ENCODE data around the gene FCMR. TPM values are rescaled to one million over a fixed set of nuclear protein-coding genes. Genes with fewer than 3 reads are reported as not detected.
A peak's percentile ranks its signal among the peaks of the same experiment; 100 is the strongest.

FCMR gene
- total RNA-seq, 3 donors from 2014 or later: 1.6 to 5.6 (median 4.6) TPM

- H3K4me3 ChIP-seq: no peak overlapping the region
- ATAC-seq: peak; percentile 33
- peaks cover 6% of the 10 kb centered on the region for H3K4me1 ChIP-seq (ENCODE audit: low read depth)
- DNase-seq: peak; percentile 60 to 71 (median 66)
- H3K9me3 ChIP-seq: no peaks in the 10 kb centered on the region
- no peak for TF ChIP-seq CTCF (IDR thresholded peaks at IDR 0.05)
- H3K36me3 ChIP-seq (ENCODE audit: low read depth): peaks cover 6% of the 10 kb centered on the region
- intact Hi-C loops (cut with DNase I, micrococcal nuclease): no loop called here
Measured at GRCh38 chr1:206935491-206936067, 13.8 kb upstream of the FCMR start.

- no peaks in the 10 kb centered on the region for H3K9me3 ChIP-seq
- intact Hi-C loops (cut with DNase I, micrococcal nuclease): no loop called here
- ATAC-seq (peak; percentile 21), DNase-seq (peak; percentile 70 to 75 (median 72))
- peak; percentile 49 for TF ChIP-seq CTCF (IDR thresholded peaks at IDR 0.05)
- peaks cover 15% of the 10 kb centered on the region for H3K4me1 ChIP-seq (ENCODE audit: low read depth)
- H3K4me3 ChIP-seq: no peak overlapping the region
- H3K36me3 ChIP-seq (ENCODE audit: low read depth): peaks cover 6% of the 10 kb centered on the region
Measured at GRCh38 chr1:206933333-206933945, 11.7 kb upstream of the FCMR start.

- Histone ChIP-seq H3K4me3 (no peak overlapping the region), H3K9me3 (no peaks in the 10 kb centered on the region), H3K4me1 (ENCODE audit: low read depth) (peaks cover 24% of the 10 kb centered on the region), H3K36me3 (ENCODE audit: low read depth) (peaks cover 6% of the 10 kb centered on the region)
- TF ChIP-seq CTCF (IDR thresholded peaks at IDR 0.05): no peak
- DNase-seq (no peak), ATAC-seq (no peak)
- intact Hi-C loops (cut with DNase I, micrococcal nuclease): no loop called here
Measured at GRCh38 chr1:206932177-206932576, 10.4 kb upstream of the FCMR start.

GRCh38 chr1:206931709-206932108 lies 10.0 kb upstream of the FCMR start:
- Histone ChIP-seq H3K36me3 (ENCODE audit: low read depth) (peaks cover 6% of the 10 kb centered on the region), H3K4me1 (ENCODE audit: low read depth) (peaks cover 26% of the 10 kb centered on the region), H3K9me3 (no peaks in the 10 kb centered on the region), H3K4me3 (no peak overlapping the region)
- TF ChIP-seq CTCF (IDR thresholded peaks at IDR 0.05): no peak
- intact Hi-C loops (cut with DNase I, micrococcal nuclease): no loop called here
- no peak for DNase-seq
- no peak for ATAC-seq

- ATAC-seq (peak; percentile 6), DNase-seq (peak in 2 of 3 donors; percentile 48 to 73)
- Histone ChIP-seq H3K4me1 (ENCODE audit: low read depth) (peaks cover 26% of the 10 kb centered on the region), H3K9me3 (no peaks in the 10 kb centered on the region), H3K36me3 (ENCODE audit: low read depth) (peaks cover 6% of the 10 kb centered on the region), H3K4me3 (no peak overlapping the region)
- TF ChIP-seq CTCF (IDR thresholded peaks at IDR 0.05): no peak
- intact Hi-C loops (cut with DNase I, micrococcal nuclease): no loop called here
Measured at GRCh38 chr1:206930210-206930798, 8.6 kb upstream of the FCMR start.

All from mucosa of descending colon (tissue), 3 donors.